Measurements from ENCODE around the gene GABRQ. TPM values are rescaled to one million over a fixed set of nuclear protein-coding genes. Genes with fewer than 3 reads are reported as not detected.

The GABRQ gene
- total RNA-seq, 1 experiment from 2014 or later: 3.9 TPM

DNA sequence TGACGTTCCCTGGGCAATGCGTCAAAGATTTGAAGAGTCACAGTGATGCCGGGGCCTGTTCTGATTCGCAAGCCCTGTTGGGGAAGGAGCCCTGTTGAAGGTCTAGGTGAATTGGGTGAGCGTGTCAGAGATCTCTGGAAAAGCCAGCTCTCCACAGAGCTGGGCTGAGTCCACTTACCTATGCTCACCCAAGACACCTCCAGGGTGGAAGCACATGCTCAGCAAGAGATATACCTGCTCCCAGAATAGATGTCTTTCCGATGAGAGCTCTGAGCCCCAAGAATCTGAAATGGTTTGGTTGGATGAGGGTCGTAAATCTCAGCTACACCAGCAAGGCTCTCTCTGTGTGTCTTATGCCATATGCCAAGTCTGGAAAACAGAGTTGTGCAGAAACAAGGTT is 1.7 kb downstream of the GABRQ start:
- Histone ChIP-seq H3K4me1 (ENCODE audit: insufficient read depth, low read length) (peaks cover 2% of the 10 kb centered on the region; the same call in 1 of the 2 replicates), H2BK120ac (ENCODE audit: low read depth, low read length, poor library complexity, severe bottlenecking) (no peak overlapping the region), H3K23me2 (ENCODE audit: insufficient read length, low read depth, low read length, poor library complexity, severe bottlenecking) (no peaks in the 10 kb centered on the region), H3K79me1 (ENCODE audit: insufficient read depth, low read depth, low read length, poor library complexity, severe bottlenecking) (no peaks in the 10 kb centered on the region), H4K8ac (replicated peaks; ENCODE audit: insufficient read length, low read depth, low read length) (no peak overlapping the region), H3K79me2 (ENCODE audit: insufficient read depth, low read length) (no peaks in the 10 kb centered on the region), H4K20me1 (ENCODE audit: control insufficient read depth, insufficient read depth, insufficient read length) (no peaks in the 10 kb centered on the region), H3K27me3 (ENCODE audit: insufficient read depth, low read length) (peaks cover 2% of the 10 kb centered on the region; the same call in 1 of the 2 replicates), H3T11ph (ENCODE audit: low read length) (no peak overlapping the region), H3K18ac (ENCODE audit: insufficient read length, low read depth, low read length) (no peak overlapping the region), H3K56ac (ENCODE audit: insufficient read length, low read depth, low read length) (no peak overlapping the region), H2AK5ac (ENCODE audit: insufficient read length, low read length) (no peak overlapping the region), H3K27ac (ENCODE audit: insufficient read length, low read depth, low read length) (no peak overlapping the region), H3K23ac (ENCODE audit: insufficient read length, low read depth, low read length) (no peak overlapping the region), H3K9ac (ENCODE audit: extremely low read depth, insufficient read length, low read length) (no peak overlapping the region), H3K4me2 (ENCODE audit: insufficient read depth, insufficient read length, low read length) (no peak overlapping the region), H4K91ac (ENCODE audit: insufficient read length, low read depth, low read length) (no peak overlapping the region), H2BK20ac (ENCODE audit: low read depth, low read length, poor library complexity, severe bottlenecking) (no peak overlapping the region), H2BK5ac (ENCODE audit: insufficient read length, low read length) (no peak overlapping the region), H2BK15ac (ENCODE audit: low read depth, low read length) (no peak overlapping the region), H4K5ac (ENCODE audit: insufficient read length, low read depth, low read length) (no peak overlapping the region), H3K14ac (ENCODE audit: insufficient read depth, low read length) (no peak overlapping the region), H3K4ac (ENCODE audit: low read depth, low read length) (no peak overlapping the region), H2AFZ (ENCODE audit: low read length) (no peak overlapping the region), H2BK12ac (ENCODE audit: insufficient read length, low read depth, low read length) (no peak overlapping the region), H3K9me3 (ENCODE audit: control insufficient read depth, low read depth, low read length) (peaks cover 49% of the 10 kb centered on the region)
- Mint-ChIP-seq H3K36me3 (ENCODE audit: insufficient read depth in 1 of 3, low read depth in 3 of 3) (peaks cover 0 to 13% (median 4%) of the 10 kb centered on the region in 3 experiments; a peak in 4 of 7 replicates), H3K27ac (no peak overlapping the region), H3K9me3 (peaks cover 51% of the 10 kb centered on the region in 2 experiments), H3K27me3 (ENCODE audit: low read depth) (peaks cover 39% of the 10 kb centered on the region), H3K4me1 (peaks cover 23 to 37% of the 10 kb centered on the region in 2 experiments), H3K4me3 (no peak overlapping the region)
- TF ChIP-seq, protein P1, sequence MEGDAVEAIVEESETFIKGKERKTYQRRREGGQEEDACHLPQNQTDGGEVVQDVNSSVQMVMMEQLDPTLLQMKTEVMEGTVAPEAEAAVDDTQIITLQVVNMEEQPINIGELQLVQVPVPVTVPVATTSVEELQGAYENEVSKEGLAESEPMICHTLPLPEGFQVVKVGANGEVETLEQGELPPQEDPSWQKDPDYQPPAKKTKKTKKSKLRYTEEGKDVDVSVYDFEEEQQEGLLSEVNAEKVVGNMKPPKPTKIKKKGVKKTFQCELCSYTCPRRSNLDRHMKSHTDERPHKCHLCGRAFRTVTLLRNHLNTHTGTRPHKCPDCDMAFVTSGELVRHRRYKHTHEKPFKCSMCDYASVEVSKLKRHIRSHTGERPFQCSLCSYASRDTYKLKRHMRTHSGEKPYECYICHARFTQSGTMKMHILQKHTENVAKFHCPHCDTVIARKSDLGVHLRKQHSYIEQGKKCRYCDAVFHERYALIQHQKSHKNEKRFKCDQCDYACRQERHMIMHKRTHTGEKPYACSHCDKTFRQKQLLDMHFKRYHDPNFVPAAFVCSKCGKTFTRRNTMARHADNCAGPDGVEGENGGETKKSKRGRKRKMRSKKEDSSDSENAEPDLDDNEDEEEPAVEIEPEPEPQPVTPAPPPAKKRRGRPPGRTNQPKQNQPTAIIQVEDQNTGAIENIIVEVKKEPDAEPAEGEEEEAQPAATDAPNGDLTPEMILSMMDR (conservative IDR thresholded peaks at IDR 0.05): no peak
- no CpG with 5 or more reads among the region's 7 CpGs for whole genome bisulfite sequencing (ENCODE audit: extremely low coverage, insufficient read length, low lambda C conversion rate)
- DNase-seq: no peak
